Measurements from ENCODE around the gene VAV3.

- TF ChIP-seq CTCF (IDR thresholded peaks at IDR 0.05 in 4 of 5, conservative IDR thresholded peaks at IDR 0.05 in 1 of 5) (no peak), POLR2A (IDR thresholded peaks at IDR 0.05) (no peak)
These were observed 202.1 kb downstream of the VAV3 start for GRCh38 chr1:107762751-107763390.

Measured in gastrocnemius medialis (tissue), 4 donors.